Fibroblast of lung (primary cell): ENCODE data around the gene PRPF8. TPM values are rescaled to one million over a fixed set of nuclear protein-coding genes. Genes with fewer than 3 reads are reported as not detected.

Source experiments
- DNase-seq, 2 donors: peaks; one replicate each; pipeline versions ENCODE4 v3.0.0 to v3.0.0-alpha.2; 2010; ENCODE audit warnings: low read depth in 2 of 2
- H2AFZ ChIP-seq: 2 replicates; pipeline ENCODE4 v1.5.1; 2012; ENCODE audit warnings: low read length, control low read depth, inconsistent platforms
- H3K27ac ChIP-seq: 2 replicates; pipeline ENCODE4 v1.5.1; 2011; ENCODE audit warnings: low read length, control low read depth; ENCODE audit not compliant: insufficient read depth
- H3K27me3 ChIP-seq: 2 replicates; pipeline ENCODE4 v1.5.1; 2011; ENCODE audit warnings: mild to moderate bottlenecking, low read length; ENCODE audit not compliant: control insufficient read depth, insufficient read depth
- H3K36me3 ChIP-seq: 2 replicates; pipeline ENCODE4 v1.5.1; 2011; ENCODE audit warnings: low read length; ENCODE audit not compliant: control insufficient read depth, insufficient read depth
- H3K4me1 ChIP-seq: 2 replicates; pipeline ENCODE4 v1.5.1; 2011; ENCODE audit warnings: low read length; ENCODE audit not compliant: control insufficient read depth, insufficient read depth; ENCODE audit errors: extremely low read depth
- H3K4me2 ChIP-seq: 2 replicates; pipeline ENCODE4 v1.5.1; 2011; ENCODE audit warnings: low read length, control low read depth; ENCODE audit not compliant: insufficient read depth; ENCODE audit errors: extremely low read depth
- H3K4me3 ChIP-seq, 4 experiments: fragments of 200-600 bp in 1 of 4; sonication (generic) in 1 of 4; replicated peaks in 1 of 4; 2 replicates each; pipeline ENCODE4 v1.5.1; 2011 to 2016; ENCODE audit warnings: low read length in 4 of 4, low read depth in 3 of 4, mild to moderate bottlenecking in 3 of 4, control low read depth in 2 of 4, inconsistent platforms in 1 of 4, mixed read lengths in 1 of 4; ENCODE audit not compliant: insufficient read depth in 1 of 4; ENCODE audit errors: control extremely low read depth in 1 of 4
- H3K79me2 ChIP-seq: 2 replicates; pipeline ENCODE4 v1.5.1; 2012; ENCODE audit warnings: mild to moderate bottlenecking, low read length, inconsistent platforms; ENCODE audit not compliant: control insufficient read depth, insufficient read depth
- H3K9ac ChIP-seq: 2 replicates; pipeline ENCODE4 v1.5.1; 2011; ENCODE audit warnings: mild to moderate bottlenecking, low read length, control low read depth; ENCODE audit not compliant: insufficient read depth
- H3K9me3 ChIP-seq: 2 replicates; pipeline ENCODE4 v1.5.1; 2012; ENCODE audit warnings: low read depth, low read length; ENCODE audit not compliant: control insufficient read depth, insufficient read depth
- H4K20me1 ChIP-seq: 2 replicates; pipeline ENCODE4 v1.5.1; 2011; ENCODE audit warnings: low read length; ENCODE audit not compliant: control insufficient read depth, insufficient read depth; ENCODE audit errors: extremely low read depth
- EZH2 ChIP-seq: IDR thresholded peaks from 2 replicates; pipeline ENCODE4 v1.5.1; 2012; ENCODE audit warnings: low read length, control low read depth, mild to moderate bottlenecking; ENCODE audit errors: missing control alignments
- polyA plus RNA-seq, 2 donors: library from polyadenylated mRNA; depleted of rRNA in 1 of 2; stranded (reverse) in 1 of 2; unstranded in 1 of 2; fragments of >200 nt; gene quantifications; 2 replicates each; pipeline ENCODE4 v1.2.1, GENCODE V29; 2011 to 2012; ENCODE audit warnings: missing spikeins in 1 of 2
- total RNA-seq: library from RNA; depleted of rRNA; stranded (reverse); fragments of >200 nt; gene quantifications from 2 replicates; pipeline ENCODE4 v1.2.1, GENCODE V29; 2014
- TF ChIP-seq, protein P1 (sequence below), 2 donors: IDR thresholded peaks in 1 of 2; conservative IDR thresholded peaks in 1 of 2; 1 replicate in 1 of 2; 2 replicates in 1 of 2; pipeline ENCODE4 v1.5.1; 2011 to 2012; ENCODE audit warnings: low read length in 2 of 2, control low read depth in 1 of 2, inconsistent platforms in 1 of 2, low read depth in 1 of 2, mild to moderate bottlenecking in 1 of 2

The PRPF8 gene
- total and polyA plus RNA-seq, 2 donors (not counting 1 experiment from before 2014, with no cell fraction given), result 88.9 to 122 TPM

DNA sequence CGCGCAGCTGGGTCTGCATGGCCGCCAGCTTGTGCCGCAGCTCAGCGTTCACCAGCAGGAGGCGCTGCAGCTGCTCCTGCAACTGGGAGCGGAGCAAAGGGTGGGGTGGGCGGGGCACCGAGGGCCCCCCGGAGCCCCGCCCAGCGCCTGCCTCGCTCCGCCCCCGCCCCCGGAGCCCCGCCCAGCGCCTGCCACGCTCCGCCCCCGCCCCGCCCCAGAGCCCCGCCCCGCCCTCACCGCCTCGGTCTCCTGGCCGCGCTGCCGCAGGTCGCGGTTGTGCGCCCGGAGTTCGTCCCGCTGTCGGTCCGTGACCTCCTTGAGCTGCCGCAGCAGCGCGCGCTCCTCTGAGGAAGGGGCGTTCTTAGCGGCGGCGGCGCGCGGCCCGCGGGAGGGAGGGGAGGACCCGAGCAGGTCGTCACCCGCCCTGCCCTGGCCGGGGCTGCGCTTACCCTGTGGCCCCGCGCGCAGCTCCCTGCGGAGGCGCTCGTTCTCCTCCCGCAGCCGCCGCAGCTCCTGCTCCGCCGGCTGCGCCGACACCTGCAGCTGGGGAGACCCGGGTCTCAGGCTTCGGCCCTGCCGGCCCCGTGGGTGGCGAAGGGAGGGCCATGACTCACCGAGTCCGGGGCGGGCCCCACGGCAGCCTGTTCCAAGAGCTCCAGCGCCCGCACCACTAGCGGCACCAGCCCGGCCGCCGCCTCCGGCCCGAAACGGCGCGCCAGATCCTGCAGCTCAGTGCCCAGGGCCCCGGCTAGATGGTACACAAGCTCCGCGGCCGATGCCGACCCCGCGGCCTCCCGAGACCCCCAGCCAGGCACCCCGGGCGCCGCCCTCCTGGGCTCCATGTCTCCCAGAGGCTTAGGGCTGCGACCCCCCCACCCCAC is 35.5 kb downstream of the PRPF8 start:
- peak overlapping the region; percentile 67 for H3K9ac ChIP-seq
- no peaks in the 10 kb centered on the region for H4K20me1 ChIP-seq
- peak overlapping the region; percentile 38 to 65 (median 50) for H3K4me3 ChIP-seq
- H3K4me1 ChIP-seq, result peaks cover 21% of the 10 kb centered on the region
- H3K4me2 ChIP-seq, result peak overlapping the region; percentile 73
- no peaks in the 10 kb centered on the region for H3K79me2 ChIP-seq
- H2AFZ ChIP-seq, result peak overlapping the region; percentile 48
- H3K27ac ChIP-seq, result peak overlapping the region; percentile 77
- H3K36me3 ChIP-seq, result peaks cover 25% of the 10 kb centered on the region
- H3K27me3 ChIP-seq, result no peaks in the 10 kb centered on the region
- TF ChIP-seq EZH2, result no peak
- TF ChIP-seq, protein P1, sequence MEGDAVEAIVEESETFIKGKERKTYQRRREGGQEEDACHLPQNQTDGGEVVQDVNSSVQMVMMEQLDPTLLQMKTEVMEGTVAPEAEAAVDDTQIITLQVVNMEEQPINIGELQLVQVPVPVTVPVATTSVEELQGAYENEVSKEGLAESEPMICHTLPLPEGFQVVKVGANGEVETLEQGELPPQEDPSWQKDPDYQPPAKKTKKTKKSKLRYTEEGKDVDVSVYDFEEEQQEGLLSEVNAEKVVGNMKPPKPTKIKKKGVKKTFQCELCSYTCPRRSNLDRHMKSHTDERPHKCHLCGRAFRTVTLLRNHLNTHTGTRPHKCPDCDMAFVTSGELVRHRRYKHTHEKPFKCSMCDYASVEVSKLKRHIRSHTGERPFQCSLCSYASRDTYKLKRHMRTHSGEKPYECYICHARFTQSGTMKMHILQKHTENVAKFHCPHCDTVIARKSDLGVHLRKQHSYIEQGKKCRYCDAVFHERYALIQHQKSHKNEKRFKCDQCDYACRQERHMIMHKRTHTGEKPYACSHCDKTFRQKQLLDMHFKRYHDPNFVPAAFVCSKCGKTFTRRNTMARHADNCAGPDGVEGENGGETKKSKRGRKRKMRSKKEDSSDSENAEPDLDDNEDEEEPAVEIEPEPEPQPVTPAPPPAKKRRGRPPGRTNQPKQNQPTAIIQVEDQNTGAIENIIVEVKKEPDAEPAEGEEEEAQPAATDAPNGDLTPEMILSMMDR (conservative IDR thresholded peaks at IDR 0.05 in 1 of 2, IDR thresholded peaks at IDR 0.05 in 1 of 2; ENCODE audit: low read depth in 1 of 2, low read length in 2 of 2), result peak in 1 of 2 donors; percentile 69
- H3K9me3 ChIP-seq, result no peaks in the 10 kb centered on the region
- peak; percentile 88 to 95 for DNase-seq

DNA sequence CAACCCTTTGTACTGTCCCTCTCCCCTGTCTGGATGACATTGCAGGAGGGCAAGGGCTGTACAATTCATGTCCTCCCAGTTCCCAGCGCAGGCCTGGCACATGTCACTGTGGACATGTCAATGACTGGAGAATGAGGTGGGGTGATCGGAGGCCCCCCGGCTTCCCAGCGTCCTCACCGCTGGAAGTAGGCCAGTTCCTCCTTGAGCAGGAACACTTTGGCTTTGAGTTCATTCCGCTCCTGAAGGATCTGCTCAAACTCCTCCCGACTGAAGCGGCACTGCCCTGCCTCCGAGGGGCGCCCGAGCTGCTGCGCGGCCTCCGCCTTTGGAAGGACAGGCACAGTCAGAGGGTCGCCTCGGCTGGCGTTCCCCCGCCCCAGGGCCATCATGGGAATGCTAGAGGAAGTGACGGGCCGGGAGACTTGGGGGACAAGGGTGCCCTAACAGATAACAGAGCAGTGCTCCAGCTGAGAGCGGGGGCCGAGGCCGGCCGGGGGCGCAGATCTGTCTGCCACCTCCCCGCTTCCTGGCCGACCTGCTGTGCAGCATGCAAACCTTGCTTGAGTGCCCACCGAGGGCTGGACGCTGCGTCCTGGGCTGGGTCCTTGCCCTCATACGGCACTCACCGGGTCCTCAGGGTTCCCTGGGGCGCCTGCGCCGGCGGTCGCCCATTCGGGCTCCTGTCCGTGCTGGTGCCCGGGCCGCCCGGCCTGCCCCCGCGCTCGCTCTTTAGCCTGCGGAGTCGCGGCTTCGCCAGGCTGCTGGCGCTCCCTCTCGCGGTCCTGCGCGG is 36.3 kb downstream of the PRPF8 start:
- H3K9ac ChIP-seq, result peak overlapping the region; percentile 61
- H3K36me3 ChIP-seq, result peaks cover 17% of the 10 kb centered on the region
- H2AFZ ChIP-seq, result peak overlapping the region; percentile 69
- H4K20me1 ChIP-seq, result no peaks in the 10 kb centered on the region
- DNase-seq, result no peak
- peak overlapping the region; percentile 95 for H3K4me2 ChIP-seq
- no peaks in the 10 kb centered on the region for H3K9me3 ChIP-seq
- H3K27ac ChIP-seq, result peak overlapping the region; percentile 28
- H3K27me3 ChIP-seq, result no peaks in the 10 kb centered on the region
- peak overlapping the region; percentile 35 to 62 (median 48) for H3K4me3 ChIP-seq
- no peaks in the 10 kb centered on the region for H3K79me2 ChIP-seq
- H3K4me1 ChIP-seq, result peaks cover 25% of the 10 kb centered on the region
- no peak for TF ChIP-seq EZH2
- TF ChIP-seq, protein P1 (conservative IDR thresholded peaks at IDR 0.05 in 1 of 2, IDR thresholded peaks at IDR 0.05 in 1 of 2; ENCODE audit: low read depth in 1 of 2, low read length in 2 of 2), result peak; percentile 6 to 70

DNA sequence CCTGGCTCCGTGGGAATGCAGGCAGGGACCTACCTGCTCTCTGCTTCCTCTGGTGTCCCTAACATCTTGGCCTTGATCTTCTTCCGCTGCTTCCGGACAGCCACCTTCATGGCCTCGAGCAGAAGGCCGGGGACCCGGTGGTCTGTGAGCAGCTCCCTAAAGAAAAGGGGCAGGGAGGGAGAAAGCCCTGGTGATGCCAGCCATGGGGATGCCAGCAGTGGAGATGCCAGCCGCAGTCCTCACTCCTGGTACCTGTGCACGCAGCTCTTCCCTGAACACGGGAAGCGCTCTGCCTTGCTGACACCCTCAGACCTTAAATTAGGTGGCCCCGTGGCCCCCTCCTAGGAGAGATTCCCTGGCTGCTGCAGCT is 36.9 kb downstream of the PRPF8 start:
- no peak overlapping the region for H3K4me2 ChIP-seq
- no peak overlapping the region for H3K27ac ChIP-seq

More for the DNA sequence above, 36.9 kb downstream of the PRPF8 start:
- Histone ChIP-seq H3K9ac (no peak overlapping the region), H2AFZ (no peak overlapping the region), H4K20me1 (no peaks in the 10 kb centered on the region), H3K27me3 (no peaks in the 10 kb centered on the region), H3K79me2 (no peaks in the 10 kb centered on the region), H3K9me3 (no peaks in the 10 kb centered on the region), H3K36me3 (peaks cover 13% of the 10 kb centered on the region), H3K4me3 (peak overlapping the region in 1 of 4 experiments; percentile 62), H3K4me1 (peaks cover 25% of the 10 kb centered on the region)
- DNase-seq, result no peak
- TF ChIP-seq, protein P1 (conservative IDR thresholded peaks at IDR 0.05 in 1 of 2, IDR thresholded peaks at IDR 0.05 in 1 of 2; ENCODE audit: low read depth in 1 of 2, low read length in 2 of 2), result no peak
- no peak for TF ChIP-seq EZH2
